Endothelial cell (in vitro differentiated cells): ENCODE measurements around the gene REXO1. TPM values are rescaled to one million over a fixed set of nuclear protein-coding genes. Genes with fewer than 3 reads are reported as not detected.

ENCODE experiments used
- DNase-seq: peaks from one replicate; pipeline ENCODE4 v3.0.0; 2021; ENCODE audit warnings: low spot score
- H3K27ac Mint-ChIP-seq: one replicate; pipeline ENCODE4 v1.8.0; 2021; ENCODE audit warnings: mixed read lengths, inconsistent platforms; ENCODE audit not compliant: unreplicated experiment
- H3K27me3 Mint-ChIP-seq: one replicate; pipeline ENCODE4 v1.8.0; 2021; ENCODE audit warnings: mild to moderate bottlenecking, moderate library complexity, mixed read lengths, inconsistent platforms; ENCODE audit not compliant: unreplicated experiment
- H3K36me3 Mint-ChIP-seq: one replicate; pipeline ENCODE4 v1.8.0; 2021; ENCODE audit warnings: mild to moderate bottlenecking, low read depth, mixed read lengths, inconsistent platforms; ENCODE audit not compliant: unreplicated experiment
- H3K4me1 Mint-ChIP-seq: one replicate; pipeline ENCODE4 v1.8.0; 2021; ENCODE audit warnings: mild to moderate bottlenecking, mixed read lengths, inconsistent platforms; ENCODE audit not compliant: unreplicated experiment
- H3K4me3 Mint-ChIP-seq: one replicate; pipeline ENCODE4 v1.8.0; 2021; ENCODE audit warnings: mild to moderate bottlenecking, mixed read lengths, inconsistent platforms; ENCODE audit not compliant: unreplicated experiment
- H3K9me3 Mint-ChIP-seq: one replicate; pipeline ENCODE4 v1.8.0; 2021; ENCODE audit warnings: mixed read lengths, inconsistent platforms; ENCODE audit not compliant: unreplicated experiment
- CTCF ChIP-seq: fragments of 200-600 bp; sonication (generic); IDR thresholded peaks from one replicate; pipeline ENCODE4 v1.5.0; 2021; ENCODE audit warnings: antibody characterized with exemption; ENCODE audit not compliant: unreplicated experiment
- total RNA-seq: library from RNA; stranded (reverse); fragmentation: NEBNext Ultra II Directional; extraction: Animal tissue kit (Norgen Biotek cat#: 25700); gene quantifications from one replicate; pipeline ENCODE4 v1.2.1, GENCODE V29; 2021; ENCODE audit not compliant: unreplicated experiment

Gene REXO1
- total RNA-seq, 1 donor from 2014 or later, result 48.1 TPM

DNA sequence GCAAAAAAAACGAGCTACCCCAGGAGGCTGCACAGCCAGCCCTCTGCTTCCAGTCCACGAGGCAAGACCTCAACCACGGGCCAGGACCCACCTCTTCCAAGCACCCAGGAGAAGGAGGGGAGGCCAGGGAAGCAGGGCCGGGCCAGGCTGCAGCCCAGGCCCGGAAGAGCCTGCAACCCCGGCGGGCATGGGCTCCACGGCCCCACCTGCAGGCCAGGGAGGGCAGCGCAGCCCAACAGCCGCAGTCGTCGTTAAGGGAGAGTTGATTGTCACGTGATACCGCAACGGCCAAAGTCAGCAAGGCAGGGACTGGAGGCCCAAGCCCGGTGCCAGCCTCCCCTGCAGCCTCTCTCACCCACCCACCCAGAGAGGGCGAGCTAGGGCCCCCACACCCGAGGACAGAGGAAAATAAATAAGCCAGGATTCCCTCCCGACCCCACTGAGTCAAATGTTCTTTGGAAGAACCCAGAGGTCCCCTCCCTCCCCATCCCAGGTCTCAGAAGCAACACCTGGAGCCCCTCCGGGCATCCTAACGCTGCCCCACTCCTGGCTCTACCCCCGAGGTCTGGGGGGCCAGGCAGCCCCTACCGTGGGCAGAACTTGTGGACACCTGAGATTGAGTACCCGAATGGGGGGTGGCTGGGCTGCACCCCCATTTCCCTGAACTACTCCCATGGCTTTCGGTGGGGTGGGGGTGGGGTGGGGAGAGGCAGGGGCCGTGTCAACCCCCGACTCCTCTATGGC, 5.2 kb upstream of the REXO1 start:
- peaks cover 5% of the 10 kb centered on the region for H3K36me3 Mint-ChIP-seq
- no peak overlapping the region for H3K27ac Mint-ChIP-seq
- peaks cover 4% of the 10 kb centered on the region for H3K4me1 Mint-ChIP-seq
- H3K9me3 Mint-ChIP-seq, result no peaks in the 10 kb centered on the region
- H3K27me3 Mint-ChIP-seq, result peaks cover 25% of the 10 kb centered on the region
- peak; percentile 95 for DNase-seq
- no peak overlapping the region for H3K4me3 Mint-ChIP-seq
- TF ChIP-seq CTCF, result peak; percentile 90

DNA sequence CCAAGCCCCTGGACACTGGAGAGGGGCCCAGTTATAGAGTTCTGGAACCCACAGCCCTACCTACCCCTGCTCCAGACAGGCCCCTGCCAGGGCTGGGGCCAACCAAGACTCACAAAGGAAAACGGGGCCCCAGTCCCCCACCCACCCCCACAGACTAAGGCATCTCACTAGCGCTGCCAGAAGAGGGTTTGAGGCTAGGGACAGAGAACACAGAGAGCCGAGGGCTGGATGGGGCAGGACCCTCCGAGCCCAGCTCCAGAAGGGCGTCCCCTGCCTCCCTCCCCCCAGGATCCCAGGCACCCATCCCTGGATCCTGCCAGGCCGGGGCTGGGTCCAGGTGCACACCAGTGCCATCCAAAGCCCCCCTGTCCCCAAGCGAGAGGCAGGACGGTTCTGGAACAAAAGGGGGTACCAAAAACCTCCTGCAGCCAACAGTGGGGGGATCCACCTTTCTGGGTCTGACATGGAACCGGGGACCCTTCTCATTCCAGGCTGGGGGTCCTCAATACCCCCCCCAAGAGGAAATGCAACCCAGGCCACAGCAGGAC, 4.4 kb upstream of the REXO1 start:
- Mint-ChIP-seq H3K27ac (no peak overlapping the region), H3K4me3 (no peak overlapping the region), H3K4me1 (peaks cover 4% of the 10 kb centered on the region), H3K27me3 (peaks cover 27% of the 10 kb centered on the region), H3K36me3 (peaks cover 5% of the 10 kb centered on the region), H3K9me3 (no peaks in the 10 kb centered on the region)
- DNase-seq, result peak; percentile 8
- TF ChIP-seq CTCF, result no peak

DNA sequence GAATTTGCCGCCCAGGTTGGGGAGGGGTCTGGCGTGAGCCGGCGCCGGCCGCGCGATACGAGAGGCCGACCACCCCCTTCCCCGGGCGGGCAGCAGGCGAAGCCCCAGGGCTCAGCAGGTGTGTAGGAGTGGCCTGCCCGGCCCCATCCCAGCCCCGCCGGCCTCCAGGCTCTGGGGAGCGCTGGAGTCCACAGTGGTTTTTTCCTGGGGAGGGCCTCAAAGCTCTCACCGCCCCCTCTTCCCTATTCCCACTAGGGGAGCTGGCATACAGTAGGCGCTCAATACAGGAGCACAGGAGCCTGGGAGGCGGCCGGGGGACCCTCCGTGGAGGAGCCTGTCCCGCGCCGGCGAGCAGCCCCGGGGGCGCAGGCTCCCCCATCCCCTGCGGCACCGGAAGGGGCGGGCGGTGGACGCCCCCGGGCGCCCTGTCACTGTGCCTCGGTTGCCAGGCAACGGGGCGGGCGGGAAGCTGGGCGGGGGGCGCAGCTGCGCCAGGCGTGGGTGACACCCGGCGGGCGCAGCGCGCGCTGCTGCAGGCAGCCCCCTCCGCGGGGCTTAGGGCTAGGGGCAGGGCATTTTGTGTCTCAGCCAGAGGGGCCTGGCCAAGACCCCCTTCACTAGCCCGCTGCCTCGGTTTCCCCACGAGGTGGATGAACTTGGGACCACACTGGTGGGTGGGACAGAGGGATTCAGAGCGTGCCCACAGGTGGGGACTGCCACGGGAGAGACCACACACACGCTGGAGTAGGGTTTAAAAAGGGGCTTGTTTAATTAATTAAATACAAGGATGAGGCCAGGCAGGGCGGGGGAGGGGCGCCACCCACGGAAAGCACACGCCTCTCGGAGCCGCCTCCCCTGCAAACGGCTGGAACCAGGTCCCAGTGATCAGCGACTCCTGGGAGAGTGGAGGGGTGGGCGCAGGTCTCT, 3.6 kb upstream of the REXO1 start:
- Mint-ChIP-seq H3K4me3 (no peak overlapping the region), H3K27ac (no peak overlapping the region), H3K9me3 (no peaks in the 10 kb centered on the region), H3K27me3 (peaks cover 34% of the 10 kb centered on the region), H3K4me1 (peaks cover 10% of the 10 kb centered on the region), H3K36me3 (peaks cover 11% of the 10 kb centered on the region)
- no peak for TF ChIP-seq CTCF
- peak; percentile 19 for DNase-seq

DNA sequence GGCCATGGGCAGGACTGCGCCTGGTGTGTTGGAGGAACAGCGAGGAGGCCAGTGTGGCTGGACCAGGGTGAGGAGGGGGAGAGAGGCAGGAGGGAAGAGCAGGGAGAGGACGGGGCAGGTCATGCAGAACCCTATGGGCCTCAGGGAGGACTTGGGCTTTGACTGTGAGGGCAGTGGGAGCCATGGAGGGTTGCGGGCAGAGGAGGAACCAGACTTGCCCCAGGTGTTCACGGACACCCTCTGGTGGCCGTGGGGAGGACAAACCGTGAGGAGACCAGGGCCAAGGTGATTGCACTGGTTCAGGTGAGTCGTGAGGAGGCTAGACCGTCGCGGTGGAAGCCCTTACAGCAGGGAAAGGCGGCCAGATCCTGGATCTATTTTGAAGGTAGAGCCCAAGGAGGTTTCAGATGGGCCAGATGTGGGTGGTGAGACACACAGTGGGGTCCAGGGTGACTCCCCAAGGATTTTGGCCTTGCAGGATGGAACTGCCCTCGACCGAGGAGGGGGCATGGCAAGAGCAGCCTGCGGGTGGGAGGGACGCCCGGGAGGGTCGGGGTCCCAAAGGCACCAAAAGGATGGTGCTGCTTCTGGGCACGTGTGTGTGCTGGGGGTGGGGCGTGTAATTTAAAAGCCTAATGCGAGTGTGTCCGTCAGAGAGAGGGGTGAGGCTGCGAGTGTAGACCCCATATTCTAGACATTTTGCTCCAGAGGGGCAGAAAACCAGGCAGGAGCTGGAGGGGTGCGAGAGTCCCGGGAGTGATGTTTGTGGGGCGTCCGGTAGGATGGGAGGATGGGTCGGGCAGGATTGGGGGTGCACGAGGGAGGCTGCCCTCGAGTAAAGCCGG, 2.7 kb upstream of the REXO1 start:
- no peak for DNase-seq
- Mint-ChIP-seq H3K36me3 (peaks cover 15% of the 10 kb centered on the region), H3K27ac (no peak overlapping the region), H3K4me1 (peaks cover 11% of the 10 kb centered on the region), H3K27me3 (peaks cover 38% of the 10 kb centered on the region), H3K4me3 (no peak overlapping the region), H3K9me3 (no peaks in the 10 kb centered on the region)
- TF ChIP-seq CTCF, result no peak
